Lung microvascular endothelial cell (primary cell): ENCODE data around the gene RGS5. TPM values are rescaled to one million over a fixed set of nuclear protein-coding genes. Genes with fewer than 3 reads are reported as not detected.

Source experiments
- DNase-seq, 2 donors: peaks; one replicate each; pipeline versions ENCODE4 v3.0.0 to v3.0.0-alpha.2; 2010; ENCODE audit warnings: low read depth in 2 of 2
- total RNA-seq: library from RNA; depleted of rRNA; stranded (reverse); fragments of >200 nt; gene quantifications from 2 replicates; pipeline ENCODE4 v1.2.1, GENCODE V29; 2014

RGS5 gene
- total RNA-seq, 1 donor from 2014 or later, result 6.0 TPM

DNA sequence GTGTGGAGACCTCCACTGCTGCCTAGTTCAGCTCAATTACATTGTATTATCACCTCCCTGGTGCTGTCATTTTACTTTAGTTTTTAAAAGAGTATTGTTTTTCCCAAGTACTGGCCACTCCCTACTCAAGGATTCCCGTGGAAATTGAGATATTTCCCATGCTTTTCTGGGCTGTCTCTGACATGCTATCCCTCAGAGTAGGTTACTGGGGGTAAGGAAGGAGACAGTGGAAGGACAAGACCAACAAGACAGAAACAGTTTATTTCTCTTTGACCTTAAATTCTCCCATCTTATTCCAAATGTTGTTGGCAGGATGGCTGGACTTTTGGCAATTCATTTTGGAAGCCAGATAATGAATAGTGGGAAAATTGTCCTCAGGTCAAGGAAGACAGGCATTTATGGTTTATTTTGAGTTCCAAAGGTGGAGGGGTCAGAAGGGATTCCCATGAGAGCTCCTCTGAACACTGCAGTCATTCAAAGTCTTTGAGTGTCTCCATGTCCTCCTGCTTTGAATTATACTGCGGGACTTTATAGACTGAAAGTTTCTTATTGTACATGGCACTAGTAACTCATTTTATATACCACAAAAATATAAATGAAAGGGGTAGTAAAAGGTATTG, 20.3 kb downstream of the RGS5 start:
- no peak for DNase-seq

DNA sequence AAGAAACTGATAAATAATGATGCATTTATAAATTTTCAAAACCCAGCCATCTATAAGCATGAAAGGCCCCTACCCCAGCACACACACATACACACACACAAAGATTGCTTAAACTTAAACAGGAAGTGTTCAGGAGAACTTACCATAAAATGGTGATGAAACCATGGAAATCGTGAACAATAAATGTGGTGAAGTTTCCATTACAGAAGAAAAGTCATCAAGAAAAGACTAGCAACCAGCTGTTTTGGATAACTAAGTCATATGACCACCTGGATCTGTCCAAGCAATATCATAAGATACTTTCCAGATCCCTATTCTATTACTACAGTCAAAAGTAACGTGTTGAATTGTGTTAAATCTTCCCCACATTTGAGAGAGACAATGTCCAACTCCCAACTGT, 24.1 kb downstream of the RGS5 start:
- peak in 1 of 2 donors; percentile 35 for DNase-seq

DNA sequence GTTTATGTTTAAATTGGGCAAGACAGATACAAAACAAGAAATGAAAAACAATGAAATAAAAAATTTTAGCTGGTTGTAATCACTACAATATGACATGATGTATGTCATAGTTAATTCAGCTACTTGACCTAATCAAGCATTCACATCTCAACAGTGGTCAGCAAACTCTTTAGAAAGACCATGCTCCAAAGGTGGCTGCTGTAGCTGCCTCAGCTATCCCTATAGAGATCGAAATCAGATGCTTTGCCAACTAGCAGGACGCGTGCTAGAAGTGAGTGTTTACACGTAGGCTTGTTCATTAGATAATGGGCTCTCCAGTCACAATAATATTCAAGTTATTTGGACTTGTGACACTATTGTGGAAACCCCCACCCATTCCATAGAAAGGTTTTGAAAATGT, 25.9 kb downstream of the RGS5 start:
- no peak for DNase-seq

DNA sequence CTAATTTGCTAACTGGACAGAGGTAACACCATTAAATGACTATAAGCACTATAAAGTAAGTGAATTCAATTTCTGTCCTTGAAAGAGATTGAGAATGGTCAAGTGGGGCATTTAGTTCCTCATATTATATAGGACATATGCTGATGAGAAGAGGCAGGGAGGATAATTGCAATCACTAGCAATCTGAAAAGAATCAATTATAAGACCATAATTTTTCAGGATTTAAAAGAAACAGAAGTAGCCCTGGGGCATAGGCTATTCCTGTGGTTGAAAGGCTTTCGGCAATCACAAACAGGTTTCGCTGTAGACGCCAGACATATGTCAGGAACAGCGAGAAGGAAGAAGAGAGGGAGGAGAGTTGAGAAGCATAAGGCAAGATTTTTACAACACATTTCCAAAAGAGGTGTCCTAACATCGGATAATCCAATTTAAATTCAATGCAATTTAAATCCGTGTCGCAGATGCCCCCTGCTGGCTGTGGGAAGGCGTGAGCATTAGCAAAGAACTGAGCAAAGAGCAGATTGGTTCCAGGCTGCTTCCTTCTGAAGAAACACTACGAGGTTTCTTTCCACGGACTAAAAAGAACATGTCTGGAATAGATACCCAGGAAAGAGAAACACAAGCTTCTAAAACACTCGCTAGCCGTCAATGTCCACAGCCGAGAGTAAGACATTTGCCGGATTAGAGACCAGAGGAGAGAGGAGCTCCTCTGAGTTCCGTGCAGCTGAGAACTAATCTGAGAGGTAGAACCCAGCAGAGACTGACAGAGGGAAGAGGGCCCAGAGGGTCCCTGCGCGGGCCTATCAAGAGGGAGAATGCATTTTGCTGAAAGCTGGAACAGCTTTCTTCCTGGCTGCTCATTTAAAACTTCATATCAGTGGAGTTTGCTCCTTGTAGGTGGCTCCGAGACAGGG, 27.9 kb downstream of the RGS5 start:
- peak; percentile 81 for DNase-seq

DNA sequence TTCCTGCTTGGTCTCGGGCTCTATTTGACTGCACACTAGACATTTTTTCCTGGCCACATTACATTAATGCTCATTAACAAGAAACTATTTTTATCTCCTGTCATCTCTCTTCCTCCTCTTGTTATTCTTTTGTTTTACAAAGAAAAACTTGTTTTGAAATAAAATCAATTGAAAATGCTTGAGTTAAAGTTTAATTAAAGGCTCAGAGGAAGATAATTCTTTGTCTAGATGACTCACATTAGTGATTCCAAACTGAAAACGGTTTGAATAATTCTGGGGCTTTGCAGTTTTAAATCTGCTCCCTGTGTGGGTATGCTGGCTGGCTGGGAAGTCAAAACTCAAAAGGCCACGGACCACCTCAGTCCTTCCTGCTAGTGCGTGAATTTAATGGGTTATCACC, 29.6 kb downstream of the RGS5 start:
- DNase-seq, result peak in 1 of 2 donors; percentile 35

DNA sequence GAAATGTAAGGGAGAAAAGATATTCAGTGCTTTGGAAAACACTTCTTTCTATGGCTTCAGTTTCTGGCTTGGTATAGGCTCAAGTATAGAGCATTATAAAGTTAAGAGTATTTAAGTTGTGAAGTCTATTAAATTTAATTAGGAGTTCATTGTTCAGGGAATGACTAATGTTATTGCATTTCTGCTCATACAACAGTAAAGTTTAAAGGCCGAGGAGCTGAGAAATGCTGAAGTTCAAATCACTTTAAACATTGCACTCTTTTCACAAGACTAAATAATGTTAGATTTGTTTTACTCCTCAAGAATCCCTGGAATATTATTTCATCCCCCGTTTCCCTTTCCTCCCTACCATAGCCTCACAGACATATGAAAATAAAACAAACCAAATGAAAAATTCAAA, 30.1 kb downstream of the RGS5 start:
- peak in 1 of 2 donors; percentile 30 for DNase-seq

DNA sequence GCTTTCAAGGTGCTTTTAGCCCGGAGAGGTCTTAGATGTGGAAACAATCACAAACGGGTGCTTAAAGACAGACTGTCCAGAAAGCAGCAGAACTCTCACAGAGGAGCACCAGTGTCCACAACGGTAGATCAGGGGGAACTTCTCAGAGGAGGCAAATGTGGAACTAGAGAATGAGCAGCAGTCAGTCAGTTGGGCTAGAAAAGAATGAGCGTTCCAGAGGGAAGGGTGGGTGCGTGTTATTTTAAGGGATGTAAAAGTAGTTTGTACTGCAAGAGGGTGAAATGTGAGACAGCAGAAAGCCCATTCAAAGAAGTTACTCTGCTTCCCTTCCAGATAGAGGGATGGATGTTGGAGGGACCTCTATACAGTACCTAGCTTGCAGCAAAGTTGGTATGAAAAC, 30.9 kb downstream of the RGS5 start:
- peak in 1 of 2 donors; percentile 40 for DNase-seq

DNA sequence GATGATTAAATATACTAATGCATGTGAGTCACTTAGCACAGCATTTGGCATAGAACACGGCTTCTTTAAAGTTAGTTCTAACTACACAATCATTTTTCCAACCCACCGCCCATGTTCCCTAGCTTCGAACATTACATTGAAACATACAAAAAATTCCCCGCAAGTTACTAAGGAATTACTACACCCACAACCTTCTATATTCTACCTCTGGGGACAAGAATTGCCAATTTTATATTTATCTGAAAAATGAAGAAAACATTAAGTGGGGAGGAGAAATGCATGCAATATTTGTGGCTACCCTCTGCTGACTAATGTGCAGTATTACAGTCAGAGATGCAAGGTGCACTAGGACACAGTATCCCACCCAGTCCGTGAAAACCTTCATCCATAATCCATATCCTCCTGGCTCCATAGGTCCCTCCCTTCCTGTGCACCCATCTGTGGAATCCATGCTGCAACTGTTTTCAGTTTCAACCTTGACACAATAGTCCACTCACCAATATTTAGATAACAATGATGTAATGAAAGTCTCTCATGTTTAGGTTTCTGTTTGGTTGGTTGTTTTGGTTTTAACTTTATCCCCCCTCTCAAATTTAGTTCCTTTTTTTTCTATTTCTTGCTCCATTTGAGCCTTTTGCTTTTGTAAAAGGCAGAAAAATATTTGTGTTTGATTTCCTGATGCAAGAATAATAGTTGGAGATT, 31.6 kb downstream of the RGS5 start:
- peak; percentile 56 to 77 for DNase-seq

DNA sequence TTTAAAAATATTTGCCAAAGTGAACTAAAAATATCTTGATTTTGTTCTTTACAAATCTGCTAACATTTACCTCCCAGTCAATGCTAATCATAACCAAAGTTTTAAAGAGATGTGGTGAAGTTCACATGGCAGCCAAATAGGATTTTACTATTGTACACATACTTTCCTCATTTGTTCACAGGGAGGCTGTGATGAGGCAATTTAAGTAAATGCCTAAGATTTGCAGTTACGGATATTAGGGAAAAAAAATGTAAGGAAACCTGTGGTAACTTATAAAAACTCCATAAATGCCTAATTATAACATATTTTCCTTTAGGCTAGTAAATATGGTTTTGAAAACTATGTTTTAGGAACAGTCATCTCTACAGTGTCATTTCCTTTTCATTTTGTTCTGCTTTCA, 32.4 kb downstream of the RGS5 start:
- no peak for DNase-seq

DNA sequence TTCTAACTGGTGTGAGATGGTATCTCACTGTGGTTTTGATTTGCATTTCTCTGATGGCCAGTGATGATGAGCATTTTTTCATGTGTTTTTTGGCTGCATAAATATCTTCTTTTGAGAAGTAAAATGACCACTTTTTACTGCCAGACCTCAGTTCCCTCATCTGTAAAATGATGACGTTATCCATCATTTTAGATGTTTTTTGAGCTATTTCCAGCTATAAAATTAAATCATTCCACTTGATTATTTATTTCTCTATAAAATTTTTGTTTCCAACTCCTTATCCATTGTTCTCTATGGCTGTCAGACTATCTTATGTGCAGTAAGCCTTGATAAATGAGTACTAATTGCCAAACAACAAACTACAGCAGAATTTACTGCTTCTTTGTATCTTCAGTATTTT, 33.2 kb downstream of the RGS5 start:
- DNase-seq, result no peak

DNA sequence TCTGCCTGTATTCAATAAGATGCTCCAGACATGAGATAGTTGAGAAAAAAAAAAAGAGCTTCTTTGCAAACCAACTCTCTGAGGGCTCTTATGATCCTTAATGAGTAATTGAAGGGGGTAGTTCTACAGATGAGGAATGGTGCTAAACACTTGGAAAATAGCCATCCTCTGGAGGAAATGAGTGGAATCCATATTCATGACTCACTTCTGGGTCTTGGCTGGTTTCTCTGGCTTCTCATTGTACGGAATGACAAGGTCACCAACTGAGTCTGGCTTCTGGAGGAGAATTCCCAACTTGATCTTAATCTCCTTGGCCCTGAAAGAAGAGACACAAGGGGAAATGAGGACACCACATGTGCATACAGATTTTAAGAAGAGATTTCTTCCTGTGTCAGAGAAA, 34.7 kb downstream of the RGS5 start:
- peak; percentile 67 to 99 for DNase-seq

DNA sequence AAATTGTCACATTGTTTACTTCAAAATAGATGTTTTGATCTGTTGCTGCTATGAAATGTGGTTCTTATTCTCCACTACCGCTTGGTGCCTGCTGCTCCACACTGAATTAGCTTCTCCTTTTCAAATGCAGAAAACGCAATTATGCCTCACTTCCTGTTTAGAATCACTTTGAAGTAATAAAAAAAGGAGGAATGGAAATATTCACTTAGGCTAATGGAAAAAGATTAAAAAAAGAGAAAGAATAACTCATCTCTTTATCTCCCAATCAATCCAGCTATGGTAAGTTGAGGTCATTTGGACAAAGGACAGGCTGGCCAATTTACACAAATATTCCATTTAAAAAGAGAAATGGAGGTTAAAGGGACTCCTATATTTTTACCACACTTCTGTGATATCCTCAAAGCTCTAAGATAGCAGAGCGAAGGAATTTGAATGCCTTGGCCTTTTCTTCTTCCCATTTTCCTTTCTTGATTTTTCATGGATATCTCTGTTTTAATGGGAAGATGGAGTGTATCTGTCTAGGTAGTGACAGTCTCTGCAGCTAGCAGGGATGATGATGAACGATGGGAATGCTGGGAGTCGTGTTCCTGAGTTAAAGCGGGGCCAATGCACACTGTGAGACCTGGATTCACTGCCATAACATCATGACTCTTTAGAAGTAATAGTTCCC, 35.7 kb downstream of the RGS5 start:
- peak; percentile 34 to 71 for DNase-seq

DNA sequence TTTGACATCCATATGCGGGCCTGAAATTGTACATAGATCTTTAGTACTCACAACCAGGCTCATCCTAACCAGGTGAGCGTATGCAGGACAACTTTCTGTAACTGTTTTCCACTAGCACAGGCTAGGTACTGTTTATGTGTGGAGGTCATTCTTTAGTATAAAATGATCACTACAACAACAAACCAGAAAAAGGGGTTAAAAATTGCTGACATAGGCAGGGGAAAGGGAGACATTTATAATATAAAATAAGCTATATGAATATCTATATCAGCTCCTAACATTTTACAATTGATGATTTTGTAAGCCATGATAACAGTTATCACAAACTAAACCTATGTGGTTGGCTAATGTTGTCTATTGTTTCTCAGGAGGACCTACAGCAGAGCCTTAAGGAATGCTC, 37.6 kb downstream of the RGS5 start:
- DNase-seq, result no peak

DNA sequence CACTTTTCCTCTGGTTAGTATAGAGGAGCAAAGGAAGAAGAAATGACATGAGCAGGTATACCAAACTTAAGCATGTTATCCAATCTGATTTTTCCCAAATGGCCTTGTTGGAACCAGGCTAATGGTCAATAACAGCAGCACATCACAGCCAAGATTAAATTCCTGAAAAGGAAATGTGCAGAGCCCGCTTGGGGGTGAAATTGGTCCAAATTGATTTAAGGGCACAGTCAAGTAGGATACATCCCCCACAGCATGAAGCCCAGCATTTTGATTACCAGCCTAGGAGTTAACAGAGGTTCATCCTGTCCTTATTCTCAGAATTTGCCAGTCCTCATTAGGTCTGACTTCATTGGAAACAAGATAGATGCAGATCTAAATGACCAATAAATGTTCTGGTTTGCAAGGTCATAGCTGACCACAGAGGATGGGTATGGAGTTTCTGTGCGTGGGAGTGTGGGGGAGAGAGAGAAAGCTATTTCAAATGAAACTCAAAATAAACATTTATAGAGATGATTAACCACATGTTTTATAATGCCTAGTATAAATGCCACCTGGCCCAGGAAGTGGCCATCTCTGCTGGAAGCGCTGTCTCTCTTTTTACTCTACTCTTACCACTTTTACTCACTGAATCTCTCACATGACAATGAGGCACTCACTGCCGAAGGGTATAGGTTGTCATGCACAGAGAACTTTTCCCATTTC, 38.7 kb downstream of the RGS5 start:
- peak in 1 of 2 donors; percentile 14 for DNase-seq

DNA sequence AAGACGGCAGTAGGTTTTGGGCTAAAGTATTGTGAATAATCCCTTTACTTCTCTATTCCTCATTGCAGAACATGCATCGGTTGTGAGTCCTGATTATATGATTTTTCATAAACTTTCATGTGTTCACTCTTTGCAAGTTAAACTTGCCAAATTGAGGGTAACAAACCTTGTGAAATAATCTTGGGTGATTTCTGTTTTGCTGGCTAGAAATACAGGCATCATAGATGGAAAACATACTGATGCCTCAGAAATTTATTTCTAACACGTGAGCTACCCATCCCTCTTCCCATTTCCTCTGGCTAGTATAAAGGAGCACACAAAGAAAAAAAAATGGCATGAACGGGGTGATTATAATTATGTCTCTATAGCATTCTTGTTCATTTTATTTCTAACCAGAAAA, 39.6 kb downstream of the RGS5 start:
- DNase-seq, result no peak

DNA sequence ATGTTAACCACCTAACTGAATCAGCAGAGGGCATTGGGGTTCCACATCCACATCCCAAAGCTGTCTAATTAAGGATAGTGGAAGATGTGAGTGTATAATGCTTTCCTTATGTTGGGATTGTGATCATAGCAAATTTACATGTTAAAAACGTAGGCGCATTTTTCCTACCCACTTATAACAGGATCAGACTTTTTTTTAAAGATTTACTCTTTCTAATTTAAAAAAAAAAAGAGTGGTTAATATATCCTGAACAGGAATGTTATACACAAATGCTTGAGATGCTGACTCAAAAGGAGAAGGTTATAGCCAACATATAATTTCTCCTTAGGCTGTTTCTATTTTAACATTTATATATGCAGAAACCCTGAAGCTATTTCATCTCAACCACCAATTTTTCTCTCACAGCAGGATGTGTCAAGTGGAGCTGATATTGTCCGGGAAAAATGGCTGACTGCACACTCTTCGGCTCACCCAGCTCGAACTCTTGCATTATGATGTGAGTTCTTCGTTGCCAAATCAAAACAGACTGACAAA, 40.3 kb downstream of the RGS5 start:
- DNase-seq, result no peak

DNA sequence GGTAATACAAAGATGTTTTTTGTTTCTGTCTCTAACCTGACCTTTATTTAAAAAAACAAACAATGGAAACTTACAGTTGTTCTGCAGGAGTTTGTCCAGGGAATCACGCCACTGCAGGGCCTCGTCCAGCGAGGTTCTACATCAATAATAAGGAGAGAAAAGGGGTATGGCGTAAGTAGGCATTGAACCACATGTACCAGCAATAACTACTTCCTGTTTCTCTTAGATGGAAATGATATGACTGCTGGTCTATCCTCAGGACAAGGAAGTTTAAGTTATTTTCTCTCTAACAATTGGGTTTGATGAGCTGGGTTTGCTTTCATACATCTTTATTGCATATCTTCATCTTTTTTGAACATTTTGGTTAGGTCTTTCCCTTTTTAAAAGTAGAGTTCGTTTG, 40.9 kb downstream of the RGS5 start:
- peak in 1 of 2 donors; percentile 31 for DNase-seq

DNA sequence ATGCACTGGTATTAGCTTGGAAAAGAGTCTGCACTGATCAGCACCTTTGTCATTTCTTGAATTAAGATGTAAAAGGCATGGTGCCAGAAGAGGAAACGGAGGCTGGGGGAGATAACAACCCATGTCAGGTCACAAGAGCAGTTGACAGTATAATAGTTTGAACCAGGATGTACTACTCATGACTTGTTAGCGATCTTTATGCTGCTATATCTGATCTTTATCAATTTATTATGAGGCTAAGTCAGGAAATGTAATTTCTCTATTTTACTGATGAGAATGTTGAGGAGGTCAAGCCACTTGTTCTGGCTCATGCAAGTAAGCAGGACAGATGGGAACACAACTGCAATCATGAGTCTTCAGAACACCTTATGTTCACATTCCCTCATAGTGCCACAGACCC, 41.4 kb downstream of the RGS5 start:
- peak in 1 of 2 donors; percentile 69 for DNase-seq

DNA sequence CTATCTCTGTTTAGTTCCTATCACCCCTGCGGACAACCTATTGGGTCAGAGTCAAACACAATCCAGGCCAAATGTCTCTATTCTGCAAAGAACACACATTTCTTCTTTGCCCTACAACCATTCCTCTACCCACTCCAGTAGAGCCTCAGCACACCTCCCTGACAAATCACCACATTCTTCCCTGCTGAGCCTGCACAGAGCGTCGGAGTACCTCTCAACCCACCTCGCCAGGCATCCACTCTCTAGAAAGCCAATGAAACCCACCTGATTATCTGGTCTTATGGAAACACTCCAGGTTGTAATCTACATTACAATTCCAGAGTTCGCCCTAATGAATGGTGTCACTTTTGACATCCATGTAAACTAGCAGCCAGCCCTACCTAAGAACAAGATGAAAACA, 47.1 kb downstream of the RGS5 start:
- no peak for DNase-seq

DNA sequence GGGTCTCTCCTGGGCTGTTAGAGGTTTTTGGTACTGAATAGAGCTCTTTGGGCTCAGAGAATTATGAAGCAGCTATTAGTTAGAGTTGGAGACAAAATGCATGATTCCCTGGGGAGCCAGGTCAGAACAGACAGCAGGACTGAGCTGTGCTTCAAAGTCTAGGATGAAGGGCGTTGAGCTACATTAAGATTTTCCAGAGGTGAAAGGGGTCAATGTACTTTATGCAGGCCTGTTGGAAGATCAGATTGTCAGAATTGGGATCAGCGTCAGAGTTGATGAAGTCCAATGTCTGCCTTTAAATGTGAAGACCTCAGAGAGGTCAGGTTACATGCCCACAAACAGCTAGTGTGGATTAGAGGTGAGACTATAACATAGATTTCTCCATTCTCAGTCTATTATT, 53.8 kb downstream of the RGS5 start:
- no peak for DNase-seq

DNA sequence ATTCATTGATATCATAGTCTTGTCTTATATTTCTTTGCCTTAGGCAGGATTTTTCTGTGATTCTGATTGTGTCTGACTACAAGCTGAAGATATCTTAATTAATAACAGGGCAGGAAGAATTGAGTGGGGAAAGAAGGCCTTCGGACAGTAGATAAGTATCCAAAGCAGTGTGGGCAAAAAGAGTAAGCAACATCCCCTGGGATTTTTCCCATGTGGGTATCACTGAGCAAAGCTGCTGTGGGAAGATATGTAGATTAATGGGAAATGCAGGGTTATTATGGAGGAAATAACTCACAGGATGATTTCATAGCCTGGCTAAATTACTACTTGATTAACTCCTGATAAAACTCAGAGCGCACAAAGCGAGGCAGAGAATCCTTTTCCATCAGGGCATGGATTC, 55.7 kb downstream of the RGS5 start:
- DNase-seq, result peak in 1 of 2 donors; percentile 75
